ENCODE data around the gene PEX11G. TPM values are rescaled to one million over a fixed set of nuclear protein-coding genes. Genes with fewer than 3 reads are reported as not detected.
"Not testable (repeated sequence)": the region's sequence is repeated elsewhere in the genome, so short reads cannot be mapped to it uniquely, and the experiment has no call there.

Gene PEX11G
- total RNA-seq, 1 experiment from 2014 or later: 4.0 TPM

- DNase-seq (ENCODE audit: low spot score): no peak
Observed at GRCh38 chr19:7469669-7470285, 19.1 kb downstream of the PEX11G start.

- no peak for DNase-seq (ENCODE audit: low spot score)
Observed at GRCh38 chr19:7468840-7469239, 20.0 kb downstream of the PEX11G start.

- no peak for DNase-seq (ENCODE audit: low spot score)
Observed at GRCh38 chr19:7467009-7467989, 21.5 kb downstream of the PEX11G start.

- DNase-seq (ENCODE audit: low spot score): no peak
Observed at GRCh38 chr19:7463575-7463974, 25.3 kb downstream of the PEX11G start.

- no peak for DNase-seq (ENCODE audit: low spot score)
Observed at GRCh38 chr19:7461841-7462629, 26.8 kb downstream of the PEX11G start.

- no peak for DNase-seq (ENCODE audit: low spot score)
Observed at GRCh38 chr19:7460562-7460966, 28.3 kb downstream of the PEX11G start.

GRCh38 chr19:7459773-7460172 is 29.1 kb downstream of the PEX11G start:
- DNase-seq (ENCODE audit: low spot score): no peak

- DNase-seq (ENCODE audit: low spot score): no peak
Observed at GRCh38 chr19:7458675-7459074, 30.2 kb downstream of the PEX11G start.

GRCh38 chr19:7456964-7457541 is 31.8 kb downstream of the PEX11G start:
- DNase-seq (ENCODE audit: low spot score): no peak

GRCh38 chr19:7455600-7456296 is 33.1 kb downstream of the PEX11G start:
- no peak for DNase-seq (ENCODE audit: low spot score)

- no peak for DNase-seq (ENCODE audit: low spot score)
Observed at GRCh38 chr19:7454998-7455397, 33.8 kb downstream of the PEX11G start.

- DNase-seq (ENCODE audit: low spot score): no peak
Observed at GRCh38 chr19:7450243-7451223, 38.3 kb downstream of the PEX11G start.

GRCh38 chr19:7449391-7450070 is 39.3 kb downstream of the PEX11G start:
- DNase-seq (ENCODE audit: low spot score): not testable (repeated sequence)

GRCh38 chr19:7447648-7448047 is 41.2 kb downstream of the PEX11G start:
- DNase-seq (ENCODE audit: low spot score): no peak

- DNase-seq (ENCODE audit: low spot score): no peak
Observed at GRCh38 chr19:7445104-7445503, 43.7 kb downstream of the PEX11G start.

GRCh38 chr19:7444042-7444441 is 44.8 kb downstream of the PEX11G start:
- no peak for DNase-seq (ENCODE audit: low spot score)

- DNase-seq (ENCODE audit: low spot score): no peak
Observed at GRCh38 chr19:7442423-7442822, 46.4 kb downstream of the PEX11G start.

GRCh38 chr19:7441468-7442146 is 47.2 kb downstream of the PEX11G start:
- DNase-seq (ENCODE audit: low spot score): no peak

Data from HT-29 (cell line).